ENCODE results near the gene POP7.

GRCh38 chr7:100692578-100692961, 13.4 kb upstream of the POP7 start:
- TF ChIP-seq SUZ12 (IDR thresholded peaks at IDR 0.05): no peak
- TF ChIP-seq NFRKB (IDR thresholded peaks at IDR 0.05): no peak
- TF ChIP-seq SP1 (IDR thresholded peaks at IDR 0.05): no peak
- TF ChIP-seq LEF1 (IDR thresholded peaks at IDR 0.05; ENCODE audit: borderline replicate concordance): no peak
- TF ChIP-seq ARNT (IDR thresholded peaks at IDR 0.05): no peak
